ENCODE measurements around the gene LHX2.

DNA sequence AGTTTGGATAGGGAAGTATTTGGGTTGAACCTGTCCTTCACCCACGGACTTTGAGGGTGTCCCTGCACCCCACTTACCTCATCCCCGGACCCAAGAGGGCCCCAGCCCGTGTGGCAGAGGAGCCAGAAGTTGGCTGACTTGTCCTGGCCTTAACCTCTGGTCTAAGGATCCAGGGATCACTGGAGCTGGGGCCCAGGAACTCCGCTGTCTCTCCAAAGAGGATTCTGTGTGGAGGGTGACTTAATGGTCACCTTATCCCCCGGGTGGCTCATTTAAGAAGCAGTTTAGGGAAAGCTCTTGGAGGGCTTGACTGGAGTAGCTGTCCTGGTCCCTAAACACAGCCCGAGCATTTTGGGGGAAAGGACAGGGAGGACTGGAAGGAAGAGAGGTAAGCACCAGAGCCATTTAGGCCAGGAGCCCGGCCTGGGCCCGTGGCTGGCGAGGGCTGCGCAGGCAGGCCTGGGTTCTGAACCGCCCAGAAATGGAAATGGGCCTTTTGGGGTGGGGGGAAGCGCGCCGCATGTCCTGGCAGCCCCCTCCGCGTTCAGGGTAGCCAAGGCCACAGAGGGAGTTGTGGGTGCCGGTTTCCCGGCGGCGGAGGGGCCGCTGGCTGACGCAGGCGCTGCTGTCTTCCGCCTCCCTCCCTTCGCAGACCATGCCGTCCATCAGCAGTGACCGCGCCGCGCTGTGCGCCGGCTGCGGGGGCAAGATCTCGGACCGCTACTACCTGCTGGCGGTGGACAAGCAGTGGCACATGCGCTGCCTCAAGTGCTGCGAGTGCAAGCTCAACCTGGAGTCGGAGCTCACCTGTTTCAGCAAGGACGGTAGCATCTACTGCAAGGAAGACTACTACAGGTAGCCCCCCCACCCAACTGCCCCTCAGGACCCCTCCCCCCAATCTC lies 2.0 kb downstream of the LHX2 start:
- TF ChIP-seq, protein P1, sequence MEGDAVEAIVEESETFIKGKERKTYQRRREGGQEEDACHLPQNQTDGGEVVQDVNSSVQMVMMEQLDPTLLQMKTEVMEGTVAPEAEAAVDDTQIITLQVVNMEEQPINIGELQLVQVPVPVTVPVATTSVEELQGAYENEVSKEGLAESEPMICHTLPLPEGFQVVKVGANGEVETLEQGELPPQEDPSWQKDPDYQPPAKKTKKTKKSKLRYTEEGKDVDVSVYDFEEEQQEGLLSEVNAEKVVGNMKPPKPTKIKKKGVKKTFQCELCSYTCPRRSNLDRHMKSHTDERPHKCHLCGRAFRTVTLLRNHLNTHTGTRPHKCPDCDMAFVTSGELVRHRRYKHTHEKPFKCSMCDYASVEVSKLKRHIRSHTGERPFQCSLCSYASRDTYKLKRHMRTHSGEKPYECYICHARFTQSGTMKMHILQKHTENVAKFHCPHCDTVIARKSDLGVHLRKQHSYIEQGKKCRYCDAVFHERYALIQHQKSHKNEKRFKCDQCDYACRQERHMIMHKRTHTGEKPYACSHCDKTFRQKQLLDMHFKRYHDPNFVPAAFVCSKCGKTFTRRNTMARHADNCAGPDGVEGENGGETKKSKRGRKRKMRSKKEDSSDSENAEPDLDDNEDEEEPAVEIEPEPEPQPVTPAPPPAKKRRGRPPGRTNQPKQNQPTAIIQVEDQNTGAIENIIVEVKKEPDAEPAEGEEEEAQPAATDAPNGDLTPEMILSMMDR (conservative IDR thresholded peaks at IDR 0.05; ENCODE audit: low read depth, low read length): no peak
- TF ChIP-seq EZH2 (IDR thresholded peaks at IDR 0.05; ENCODE audit: borderline replicate concordance, low read depth, low read length, poor library complexity, severe bottlenecking): peak; percentile 12
